ENCODE measurements around the gene EML2.
"Not testable (repeated sequence)": the region's sequence is repeated elsewhere in the genome, so short reads cannot be mapped to it uniquely, and the experiment has no call there.

EML2 gene

GRCh38 chr19:45646345-45646698 lies 7.1 kb upstream of the EML2 start:
- DNase-seq (ENCODE audit: low spot score) = no peak

GRCh38 chr19:45645631-45646344 lies 6.6 kb upstream of the EML2 start:
- DNase-seq (ENCODE audit: low spot score) = peak; percentile 84

- no peak for DNase-seq (ENCODE audit: low spot score)
These were observed 6.0 kb upstream of the EML2 start for GRCh38 chr19:45645068-45645630.

GRCh38 chr19:45643927-45644771 lies 5.0 kb upstream of the EML2 start:
- no peak for DNase-seq (ENCODE audit: low spot score)

GRCh38 chr19:45643024-45643926 lies 4.1 kb upstream of the EML2 start:
- peak; percentile 93 for DNase-seq (ENCODE audit: low spot score)

- DNase-seq (ENCODE audit: low spot score) = no peak
These were observed 2.3 kb upstream of the EML2 start for GRCh38 chr19:45641274-45642105.

GRCh38 chr19:45640849-45641273 lies 1.7 kb upstream of the EML2 start:
- no peak for DNase-seq (ENCODE audit: low spot score)

GRCh38 chr19:45637890-45638667 lies 1.1 kb downstream of the EML2 start:
- no peak for DNase-seq (ENCODE audit: low spot score)

- no peak for DNase-seq (ENCODE audit: low spot score)
These were observed 2.3 kb downstream of the EML2 start for GRCh38 chr19:45636902-45637301.

GRCh38 chr19:45636275-45636674 lies 2.9 kb downstream of the EML2 start:
- DNase-seq (ENCODE audit: low spot score) = no peak

- no peak for DNase-seq (ENCODE audit: low spot score)
These were observed 6.6 kb downstream of the EML2 start for GRCh38 chr19:45632468-45633196.

GRCh38 chr19:45630463-45630862 lies 8.7 kb downstream of the EML2 start:
- DNase-seq (ENCODE audit: low spot score) = no peak

GRCh38 chr19:45629704-45630103 lies 9.5 kb downstream of the EML2 start:
- DNase-seq (ENCODE audit: low spot score) = no peak

- not testable (repeated sequence) for DNase-seq (ENCODE audit: low spot score)
These were observed 11.0 kb downstream of the EML2 start for GRCh38 chr19:45628219-45628618.

GRCh38 chr19:45623984-45624383 lies 15.2 kb downstream of the EML2 start:
- DNase-seq (ENCODE audit: low spot score) = no peak

GRCh38 chr19:45621976-45622503 lies 17.2 kb downstream of the EML2 start:
- no peak for DNase-seq (ENCODE audit: low spot score)

GRCh38 chr19:45621389-45621788 lies 17.8 kb downstream of the EML2 start:
- no peak for DNase-seq (ENCODE audit: low spot score)

- no peak for DNase-seq (ENCODE audit: low spot score)
These were observed 22.5 kb downstream of the EML2 start for GRCh38 chr19:45616704-45617017.

All from left forelimb (tissue), 1 donor.